ENCODE data around the gene LRRC28. TPM values are rescaled to one million over a fixed set of nuclear protein-coding genes. Genes with fewer than 3 reads are reported as not detected.

Gene LRRC28
- total RNA-seq, 4 donors from 2014 or later = 15.7 to 39.9 (median 24.7) TPM

- intact Hi-C loops (cut with DNase I) = loop anchor here (5.0 to 10.0 kb wide), 2 partner anchors 157 to 295 kb away; partner anchors contain the start of gene MEF2A
- H3K4me3 ChIP-seq = no peak overlapping the region
- DNase-seq (ENCODE audit: extremely low spot score) = peak; percentile 90
- H3K4me1 ChIP-seq = peaks cover 18 to 26% (median 24%) of the 10 kb centered on the region in 4 donors
- H3K9me3 ChIP-seq = no peaks in the 10 kb centered on the region
- H3K27me3 ChIP-seq = no peaks in the 10 kb centered on the region
- WGBS = no CpG with 5 or more reads among the region's 5 CpGs
- peak overlapping the region; percentile 6 to 71 (median 51) for H3K27ac ChIP-seq (replicated peaks in 1 of 4)
- H3K36me3 ChIP-seq = no peaks in the 10 kb centered on the region
- TF ChIP-seq POLR2A (IDR thresholded peaks at IDR 0.05; ENCODE audit: low read depth) = no peak
- no peak for TF ChIP-seq POLR2AphosphoS5 (IDR thresholded peaks at IDR 0.05)
These were observed 156.4 kb downstream of the LRRC28 start for GRCh38 chr15:99407716-99408115.

GRCh38 chr15:99408236-99409096 is 157.2 kb downstream of the LRRC28 start:
- intact Hi-C loops (cut with DNase I) = loop anchor here (5.0 to 10.0 kb wide), 2 partner anchors 156 to 294 kb away; partner anchors contain the start of gene MEF2A
- Histone ChIP-seq H3K27ac (replicated peaks in 1 of 4) (peak overlapping the region; percentile 6 to 71 (median 51)), H3K4me3 (no peak overlapping the region), H3K27me3 (no peaks in the 10 kb centered on the region), H3K9me3 (no peaks in the 10 kb centered on the region), H3K36me3 (no peaks in the 10 kb centered on the region), H3K4me1 (peaks cover 18 to 25% (median 24%) of the 10 kb centered on the region in 4 donors)
- 44% methylated on average over 10 of the region's 12 CpGs for WGBS
- peak; percentile 89 for DNase-seq (ENCODE audit: extremely low spot score)
- TF ChIP-seq EP300 (IDR thresholded peaks at IDR 0.05) (no peak), POLR2AphosphoS5 (IDR thresholded peaks at IDR 0.05) (no peak), POLR2A (IDR thresholded peaks at IDR 0.05; ENCODE audit: low read depth) (no peak), CTCF (IDR thresholded peaks at IDR 0.05) (no peak)

- intact Hi-C loops (cut with DNase I) = loop anchor here (5.0 to 10.0 kb wide), 2 partner anchors 156 to 293 kb away; partner anchors contain the start of gene MEF2A
- Histone ChIP-seq H3K4me3 (no peak overlapping the region), H3K36me3 (no peaks in the 10 kb centered on the region), H3K27ac (replicated peaks in 1 of 4) (peak overlapping the region; percentile 6 to 71 (median 51)), H3K27me3 (no peaks in the 10 kb centered on the region), H3K4me1 (peaks cover 18 to 25% (median 24%) of the 10 kb centered on the region in 4 donors), H3K9me3 (no peaks in the 10 kb centered on the region)
- 16% methylated on average over 9 of the region's 10 CpGs for whole genome bisulfite sequencing
- DNase-seq (ENCODE audit: extremely low spot score) = peak; percentile 92
- TF ChIP-seq CTCF (IDR thresholded peaks at IDR 0.05) (peak; percentile 39 to 63 (median 52)), EP300 (IDR thresholded peaks at IDR 0.05) (no peak), POLR2AphosphoS5 (IDR thresholded peaks at IDR 0.05) (peak; percentile 33 to 43)
These were observed 157.8 kb downstream of the LRRC28 start for GRCh38 chr15:99409097-99409473.

- Histone ChIP-seq H3K4me3 (no peak overlapping the region), H3K27me3 (no peaks in the 10 kb centered on the region), H3K4me1 (peaks cover 18 to 25% (median 24%) of the 10 kb centered on the region in 4 donors), H3K36me3 (no peaks in the 10 kb centered on the region), H3K27ac (replicated peaks in 1 of 4) (peak overlapping the region; percentile 6 to 71 (median 51)), H3K9me3 (no peaks in the 10 kb centered on the region)
- TF ChIP-seq EP300 (IDR thresholded peaks at IDR 0.05) (no peak), CTCF (IDR thresholded peaks at IDR 0.05) (no peak), POLR2AphosphoS5 (IDR thresholded peaks at IDR 0.05) (no peak)
- intact Hi-C loops (cut with DNase I) = loop anchor here (5.0 to 10.0 kb wide), 2 partner anchors 155 to 293 kb away; partner anchors contain the start of gene MEF2A
- 88% methylated on average over 6 of the region's 6 CpGs for WGBS
- peak; percentile 82 for DNase-seq (ENCODE audit: extremely low spot score)
These were observed 158.3 kb downstream of the LRRC28 start for GRCh38 chr15:99409560-99409959.

- intact Hi-C loops (cut with DNase I) = no loop called here
- Histone ChIP-seq H3K4me1 (peaks cover 18 to 25% (median 24%) of the 10 kb centered on the region in 4 donors), H3K9me3 (no peaks in the 10 kb centered on the region), H3K27ac (replicated peaks in 1 of 4) (no peak overlapping the region), H3K4me3 (no peak overlapping the region), H3K27me3 (no peaks in the 10 kb centered on the region), H3K36me3 (no peaks in the 10 kb centered on the region)
- no peak for TF ChIP-seq EP300 (IDR thresholded peaks at IDR 0.05)
- TF ChIP-seq CTCF (IDR thresholded peaks at IDR 0.05) = no peak
- WGBS = 97% methylated on average over 4 of the region's 4 CpGs
- peak; percentile 78 for DNase-seq (ENCODE audit: extremely low spot score)
These were observed 159.2 kb downstream of the LRRC28 start for GRCh38 chr15:99410477-99410876.

All from esophagus muscularis mucosa (tissue), 4 donors.